Fibroblast of lung (primary cell): ENCODE data around the gene GNG12. TPM values are rescaled to one million over a fixed set of nuclear protein-coding genes. Genes with fewer than 3 reads are reported as not detected.
A peak's percentile ranks its signal among the peaks of the same experiment; 100 is the strongest.

Experiments used
- DNase-seq, 2 donors: peaks; one replicate each; pipeline versions ENCODE4 v3.0.0 to v3.0.0-alpha.2; 2010; ENCODE audit warnings: low read depth in 2 of 2
- H2AFZ ChIP-seq: 2 replicates; pipeline ENCODE4 v1.5.1; 2012; ENCODE audit warnings: low read length, control low read depth, inconsistent platforms
- H3K27ac ChIP-seq: 2 replicates; pipeline ENCODE4 v1.5.1; 2011; ENCODE audit warnings: low read length, control low read depth; ENCODE audit not compliant: insufficient read depth
- H3K27me3 ChIP-seq: 2 replicates; pipeline ENCODE4 v1.5.1; 2011; ENCODE audit warnings: mild to moderate bottlenecking, low read length; ENCODE audit not compliant: control insufficient read depth, insufficient read depth
- H3K36me3 ChIP-seq: 2 replicates; pipeline ENCODE4 v1.5.1; 2011; ENCODE audit warnings: low read length; ENCODE audit not compliant: control insufficient read depth, insufficient read depth
- H3K4me1 ChIP-seq: 2 replicates; pipeline ENCODE4 v1.5.1; 2011; ENCODE audit warnings: low read length; ENCODE audit not compliant: control insufficient read depth, insufficient read depth; ENCODE audit errors: extremely low read depth
- H3K4me2 ChIP-seq: 2 replicates; pipeline ENCODE4 v1.5.1; 2011; ENCODE audit warnings: low read length, control low read depth; ENCODE audit not compliant: insufficient read depth; ENCODE audit errors: extremely low read depth
- H3K4me3 ChIP-seq, 4 experiments: fragments of 200-600 bp in 1 of 4; sonication (generic) in 1 of 4; replicated peaks in 1 of 4; 2 replicates each; pipeline ENCODE4 v1.5.1; 2011 to 2016; ENCODE audit warnings: low read length in 4 of 4, low read depth in 3 of 4, mild to moderate bottlenecking in 3 of 4, control low read depth in 2 of 4, inconsistent platforms in 1 of 4, mixed read lengths in 1 of 4; ENCODE audit not compliant: insufficient read depth in 1 of 4; ENCODE audit errors: control extremely low read depth in 1 of 4
- H3K79me2 ChIP-seq: 2 replicates; pipeline ENCODE4 v1.5.1; 2012; ENCODE audit warnings: mild to moderate bottlenecking, low read length, inconsistent platforms; ENCODE audit not compliant: control insufficient read depth, insufficient read depth
- H3K9ac ChIP-seq: 2 replicates; pipeline ENCODE4 v1.5.1; 2011; ENCODE audit warnings: mild to moderate bottlenecking, low read length, control low read depth; ENCODE audit not compliant: insufficient read depth
- H3K9me3 ChIP-seq: 2 replicates; pipeline ENCODE4 v1.5.1; 2012; ENCODE audit warnings: low read depth, low read length; ENCODE audit not compliant: control insufficient read depth, insufficient read depth
- H4K20me1 ChIP-seq: 2 replicates; pipeline ENCODE4 v1.5.1; 2011; ENCODE audit warnings: low read length; ENCODE audit not compliant: control insufficient read depth, insufficient read depth; ENCODE audit errors: extremely low read depth
- CTCF ChIP-seq, 2 donors: IDR thresholded peaks in 1 of 2; conservative IDR thresholded peaks in 1 of 2; 1 replicate in 1 of 2; 2 replicates in 1 of 2; pipeline ENCODE4 v1.5.1; 2011 to 2012; ENCODE audit warnings: low read length in 2 of 2, control low read depth in 1 of 2, inconsistent platforms in 1 of 2, low read depth in 1 of 2, mild to moderate bottlenecking in 1 of 2
- EZH2 ChIP-seq: IDR thresholded peaks from 2 replicates; pipeline ENCODE4 v1.5.1; 2012; ENCODE audit warnings: low read length, control low read depth, mild to moderate bottlenecking; ENCODE audit errors: missing control alignments
- polyA plus RNA-seq, 2 donors: library from polyadenylated mRNA; depleted of rRNA in 1 of 2; stranded (reverse) in 1 of 2; unstranded in 1 of 2; fragments of >200 nt; gene quantifications; 2 replicates each; pipeline ENCODE4 v1.2.1, GENCODE V29; 2011 to 2012; ENCODE audit warnings: missing spikeins in 1 of 2
- total RNA-seq: library from RNA; depleted of rRNA; stranded (reverse); fragments of >200 nt; gene quantifications from 2 replicates; pipeline ENCODE4 v1.2.1, GENCODE V29; 2014

Gene GNG12
- total and polyA plus RNA-seq, 2 donors (not counting 1 experiment from before 2014, with no cell fraction given), result 127 to 241 TPM

GRCh38 chr1:67723126-67723525 lies 110.1 kb downstream of the GNG12 start:
- Histone ChIP-seq H3K4me2 (no peak overlapping the region), H3K27ac (no peak overlapping the region), H3K27me3 (no peaks in the 10 kb centered on the region), H2AFZ (no peak overlapping the region), H3K4me1 (peaks cover 30% of the 10 kb centered on the region), H3K9ac (no peak overlapping the region), H3K9me3 (no peaks in the 10 kb centered on the region), H3K4me3 (no peak overlapping the region), H3K79me2 (peaks cover 11% of the 10 kb centered on the region), H4K20me1 (no peaks in the 10 kb centered on the region), H3K36me3 (no peaks in the 10 kb centered on the region)
- TF ChIP-seq EZH2 (no peak), CTCF (conservative IDR thresholded peaks at IDR 0.05 in 1 of 2, IDR thresholded peaks at IDR 0.05 in 1 of 2; ENCODE audit: low read depth in 1 of 2, low read length in 2 of 2) (no peak)
- DNase-seq, result no peak

GRCh38 chr1:67722292-67722944 lies 110.8 kb downstream of the GNG12 start:
- Histone ChIP-seq H3K79me2 (peaks cover 11% of the 10 kb centered on the region), H3K9ac (no peak overlapping the region), H2AFZ (no peak overlapping the region), H3K4me1 (peaks cover 30% of the 10 kb centered on the region), H3K9me3 (no peaks in the 10 kb centered on the region), H3K27me3 (no peaks in the 10 kb centered on the region), H4K20me1 (no peaks in the 10 kb centered on the region), H3K4me2 (no peak overlapping the region), H3K27ac (no peak overlapping the region), H3K36me3 (no peaks in the 10 kb centered on the region), H3K4me3 (no peak overlapping the region)
- DNase-seq, result peak; percentile 41 to 88
- TF ChIP-seq EZH2 (no peak), CTCF (conservative IDR thresholded peaks at IDR 0.05 in 1 of 2, IDR thresholded peaks at IDR 0.05 in 1 of 2; ENCODE audit: low read depth in 1 of 2, low read length in 2 of 2) (no peak)

GRCh38 chr1:67721650-67722291 lies 111.5 kb downstream of the GNG12 start:
- peaks cover 11% of the 10 kb centered on the region for H3K79me2 ChIP-seq
- H4K20me1 ChIP-seq, result no peaks in the 10 kb centered on the region
- H3K4me2 ChIP-seq, result no peak overlapping the region
- H3K4me3 ChIP-seq, result no peak overlapping the region
- no peaks in the 10 kb centered on the region for H3K36me3 ChIP-seq
- no peak overlapping the region for H2AFZ ChIP-seq
- H3K4me1 ChIP-seq, result peaks cover 30% of the 10 kb centered on the region
- no peaks in the 10 kb centered on the region for H3K9me3 ChIP-seq
- DNase-seq, result peak in 1 of 2 donors; percentile 54
- H3K27me3 ChIP-seq, result no peaks in the 10 kb centered on the region
- TF ChIP-seq EZH2, result no peak
- no peak overlapping the region for H3K9ac ChIP-seq
- no peak overlapping the region for H3K27ac ChIP-seq
